Neural progenitor cell (in vitro differentiated cells): ENCODE results near the gene PRSS2. TPM values are rescaled to one million over a fixed set of nuclear protein-coding genes. Genes with fewer than 3 reads are reported as not detected.

Experiments
- DNase-seq: peaks from one replicate; pipeline ENCODE4 v3.0.0-alpha.2; 2016; ENCODE audit warnings: low spot score
- H2AFZ ChIP-seq: fragments of 200-600 bp; sonication (generic); replicated peaks from 2 replicates; pipeline ENCODE4 v1.6.1; 2016; ENCODE audit warnings: antibody characterized with exemption
- H3F3A ChIP-seq: fragments of 200-600 bp; sonication (generic); 2 replicates; pipeline ENCODE4 v1.6.1; 2016; ENCODE audit warnings: antibody characterized with exemption, low read depth
- H3K27ac ChIP-seq: fragments of 200-600 bp; sonication (generic); 2 replicates; pipeline ENCODE4 v1.5.1; 2016; ENCODE audit warnings: mild to moderate bottlenecking
- H3K27me3 ChIP-seq: fragments of 200-600 bp; sonication (generic); 2 replicates; pipeline ENCODE4 v1.6.1; 2016; ENCODE audit warnings: mild to moderate bottlenecking, moderate library complexity
- H3K36me3 ChIP-seq: fragments of 200-600 bp; sonication (generic); 2 replicates; pipeline ENCODE4 v1.5.1; 2016
- H3K4me1 ChIP-seq: fragments of 200-600 bp; sonication (generic); 2 replicates; pipeline ENCODE4 v1.6.1; 2016; ENCODE audit warnings: mixed run types
- H3K4me2 ChIP-seq: fragments of 200-600 bp; sonication (generic); 2 replicates; pipeline ENCODE4 v1.6.1; 2016
- H3K4me3 ChIP-seq: fragments of 200-600 bp; sonication (generic); 2 replicates; pipeline ENCODE4 v1.5.1; 2016
- H3K79me2 ChIP-seq: fragments of 200-600 bp; sonication (generic); 2 replicates; pipeline ENCODE4 v1.6.1; 2016; ENCODE audit warnings: low read depth
- H3K9ac ChIP-seq: fragments of 200-600 bp; sonication (generic); 2 replicates; pipeline ENCODE4 v1.6.1; 2016
- H3K9me3 ChIP-seq: fragments of 200-600 bp; sonication (generic); 2 replicates; pipeline ENCODE4 v1.5.1; 2016; ENCODE audit warnings: low read depth
- H4K20me1 ChIP-seq: fragments of 200-600 bp; sonication (generic); 2 replicates; pipeline ENCODE4 v1.6.1; 2016; ENCODE audit warnings: low read depth
- H3K27ac Mint-ChIP-seq: 3 replicates; pipeline ENCODE4 v1.8.0; 2021; ENCODE audit warnings: mixed read lengths
- H3K27me3 Mint-ChIP-seq: 2 replicates; pipeline ENCODE4 v1.8.0; 2022; ENCODE audit warnings: low read depth, mild to moderate bottlenecking, inconsistent platforms, moderate library complexity, mixed read lengths; ENCODE audit not compliant: insufficient read depth
- H3K36me3 Mint-ChIP-seq: 3 replicates; pipeline ENCODE4 v1.8.0; 2021; ENCODE audit warnings: mixed read lengths
- H3K4me1 Mint-ChIP-seq: 3 replicates; pipeline ENCODE4 v1.8.0; 2021; ENCODE audit warnings: mixed read lengths
- H3K4me3 Mint-ChIP-seq: 3 replicates; pipeline ENCODE4 v1.8.0; 2021; ENCODE audit warnings: mild to moderate bottlenecking, moderate library complexity, mixed read lengths
- H3K9me3 Mint-ChIP-seq: 3 replicates; pipeline ENCODE4 v1.8.0; 2020; ENCODE audit warnings: mixed read lengths
- CTCF ChIP-seq: fragments of 200-600 bp; sonication (generic); IDR thresholded peaks from 2 replicates; pipeline ENCODE4 v1.5.1; 2017; ENCODE audit warnings: antibody characterized with exemption, mild to moderate bottlenecking
- EZH2 ChIP-seq: fragments of 200-600 bp; sonication (generic); IDR thresholded peaks from 2 replicates; pipeline ENCODE4 v1.6.1; 2017; ENCODE audit warnings: antibody characterized with exemption, mild to moderate bottlenecking, moderate library complexity
- EZH2phosphoT487 ChIP-seq: fragments of 200-600 bp; sonication (generic); IDR thresholded peaks from 2 replicates; pipeline ENCODE4 v1.6.1; 2017; ENCODE audit warnings: antibody characterized with exemption
- total RNA-seq: library from RNA; depleted of rRNA; stranded (reverse); fragments of >200 nt; gene quantifications from 2 replicates; pipeline ENCODE4 v1.2.3, GENCODE V29; 2015; ENCODE audit warnings: low replicate concordance

The PRSS2 gene
- total RNA-seq, 1 donor from 2014 or later: not detected

DNA sequence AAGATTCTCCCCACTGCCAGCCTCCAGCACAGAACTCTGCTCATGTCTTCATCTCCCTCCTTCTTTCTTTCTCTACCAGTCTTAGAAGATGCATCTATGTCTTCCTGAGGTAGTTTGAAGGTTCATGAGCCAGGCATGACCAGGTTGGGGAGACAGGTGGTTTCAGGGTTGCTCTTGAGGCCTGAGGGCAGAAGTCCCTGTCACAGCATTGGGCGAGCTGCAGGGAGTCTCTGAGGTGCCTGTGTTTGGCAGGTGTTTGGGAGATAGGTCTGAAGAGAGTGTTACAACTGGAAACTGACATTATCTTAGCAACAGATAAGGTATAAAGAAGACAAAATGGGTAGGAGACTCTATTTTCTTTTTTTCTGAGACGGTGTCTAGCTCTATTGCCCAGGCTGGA is 18.7 kb downstream of the PRSS2 start:
- no peak overlapping the region for H3K4me2 ChIP-seq
- peaks cover 15% of the 10 kb centered on the region for H3K27me3 Mint-ChIP-seq

DNA sequence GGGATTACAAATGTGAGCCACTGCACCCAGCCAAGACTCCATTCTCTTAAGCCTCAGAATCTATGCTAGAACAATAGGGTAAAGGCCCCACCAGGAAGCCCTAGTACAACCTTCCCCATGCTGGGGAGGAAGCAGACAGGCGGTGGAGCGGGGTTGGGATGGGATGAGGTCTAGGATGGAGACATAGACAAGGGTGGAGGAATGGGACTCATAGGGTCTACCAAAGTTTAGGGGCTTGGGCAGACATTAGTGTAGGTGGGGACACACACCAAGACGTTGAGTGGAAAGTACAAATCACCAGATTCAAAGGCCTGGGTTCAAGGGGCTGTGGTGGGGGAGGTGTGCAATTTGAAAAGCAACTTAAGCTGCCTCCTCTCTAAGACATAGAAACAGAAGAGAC is 19.3 kb downstream of the PRSS2 start:
- H3K27me3 Mint-ChIP-seq: peaks cover 17% of the 10 kb centered on the region
- no peak for TF ChIP-seq EZH2phosphoT487
- no peak for TF ChIP-seq CTCF
- no peak for TF ChIP-seq EZH2
- no peak overlapping the region for H3K27ac Mint-ChIP-seq
- H3K4me2 ChIP-seq: no peak overlapping the region
- H3K4me1 Mint-ChIP-seq: no peaks in the 10 kb centered on the region
- no peaks in the 10 kb centered on the region for H3K79me2 ChIP-seq
- H2AFZ ChIP-seq: no peak overlapping the region
- no peak overlapping the region for H3K27ac ChIP-seq
- H3K9me3 Mint-ChIP-seq: no peaks in the 10 kb centered on the region
- no peaks in the 10 kb centered on the region for H3K36me3 ChIP-seq
- H3K9ac ChIP-seq: no peak overlapping the region
- H3K27me3 ChIP-seq: peaks cover 13% of the 10 kb centered on the region
- no peaks in the 10 kb centered on the region for H4K20me1 ChIP-seq
- no peaks in the 10 kb centered on the region for H3K4me1 ChIP-seq
- H3F3A ChIP-seq: no peaks in the 10 kb centered on the region
- no peak overlapping the region for H3K4me3 Mint-ChIP-seq
- H3K9me3 ChIP-seq: no peaks in the 10 kb centered on the region
- H3K36me3 Mint-ChIP-seq: no peaks in the 10 kb centered on the region
- no peak overlapping the region for H3K4me3 ChIP-seq
- no peak for DNase-seq

More for the DNA sequence above, 18.7 kb downstream of the PRSS2 start:
- H3K79me2 ChIP-seq: no peaks in the 10 kb centered on the region
- H3K9me3 Mint-ChIP-seq: no peaks in the 10 kb centered on the region
- H4K20me1 ChIP-seq: no peaks in the 10 kb centered on the region
- no peak for TF ChIP-seq CTCF
- TF ChIP-seq EZH2: no peak
- no peaks in the 10 kb centered on the region for H3K36me3 ChIP-seq
- H3K4me3 ChIP-seq: no peak overlapping the region
- no peak overlapping the region for H3K9ac ChIP-seq
- H3K27me3 ChIP-seq: peaks cover 7% of the 10 kb centered on the region
- no peak overlapping the region for H3K27ac Mint-ChIP-seq
- H3K9me3 ChIP-seq: no peaks in the 10 kb centered on the region
- H3K36me3 Mint-ChIP-seq: no peaks in the 10 kb centered on the region
- DNase-seq: no peak
- H3F3A ChIP-seq: no peaks in the 10 kb centered on the region
- H3K4me1 ChIP-seq: no peaks in the 10 kb centered on the region
- no peaks in the 10 kb centered on the region for H3K4me1 Mint-ChIP-seq
- H3K27ac ChIP-seq: no peak overlapping the region
- no peak overlapping the region for H3K4me3 Mint-ChIP-seq
- no peak overlapping the region for H2AFZ ChIP-seq

DNA sequence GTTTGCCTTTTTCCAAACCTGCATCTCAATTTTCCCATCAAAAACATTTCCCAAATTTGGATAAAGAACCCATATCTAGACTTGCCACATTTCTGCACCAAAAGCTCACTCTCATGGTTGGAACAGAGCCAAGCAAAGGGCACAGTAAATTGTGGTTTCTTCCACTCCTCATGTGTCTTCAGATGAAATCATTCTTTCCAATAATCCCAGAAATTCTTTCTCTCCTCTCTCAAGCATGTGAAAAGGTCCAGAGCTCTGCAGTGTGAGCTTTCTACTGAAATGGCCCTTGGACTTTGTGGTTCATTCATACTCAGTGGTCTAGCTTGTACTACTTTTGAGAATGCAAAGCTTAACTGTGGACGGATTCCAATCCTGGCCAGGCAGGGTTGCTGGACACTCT is 19.8 kb downstream of the PRSS2 start:
- no peaks in the 10 kb centered on the region for H3K36me3 ChIP-seq
- H4K20me1 ChIP-seq: no peaks in the 10 kb centered on the region
- no peaks in the 10 kb centered on the region for H3K4me1 Mint-ChIP-seq
- no peak overlapping the region for H3K4me3 Mint-ChIP-seq
- no peak overlapping the region for H2AFZ ChIP-seq
- no peaks in the 10 kb centered on the region for H3K4me1 ChIP-seq
- TF ChIP-seq EZH2 (no peak), CTCF (no peak), EZH2phosphoT487 (no peak)
- H3K4me3 ChIP-seq: no peak overlapping the region
- peaks cover 22% of the 10 kb centered on the region for H3K27me3 Mint-ChIP-seq
- no peaks in the 10 kb centered on the region for H3K36me3 Mint-ChIP-seq
- H3K27ac Mint-ChIP-seq: no peak overlapping the region
- peaks cover 18% of the 10 kb centered on the region for H3K27me3 ChIP-seq
- DNase-seq: no peak
- no peak overlapping the region for H3K9ac ChIP-seq
- H3K27ac ChIP-seq: no peak overlapping the region
- no peaks in the 10 kb centered on the region for H3K79me2 ChIP-seq
- no peak overlapping the region for H3K4me2 ChIP-seq
- no peaks in the 10 kb centered on the region for H3K9me3 Mint-ChIP-seq
- no peaks in the 10 kb centered on the region for H3F3A ChIP-seq
- H3K9me3 ChIP-seq: no peaks in the 10 kb centered on the region
